Measurements from ENCODE around the gene ABCC6. TPM values are rescaled to one million over a fixed set of nuclear protein-coding genes. Genes with fewer than 3 reads are reported as not detected.
"Not testable (repeated sequence)": the region's sequence is repeated elsewhere in the genome, so short reads cannot be mapped to it uniquely, and the experiment has no call there.

Gene ABCC6
- polyA plus RNA-seq, 1 experiment, result 3.7 TPM

GRCh38 chr16:16158082-16158658, 65.1 kb downstream of the ABCC6 start:
- H3K27ac ChIP-seq (ENCODE audit: low read depth, low read length), result no peak overlapping the region
- no peak for DNase-seq (ENCODE audit: low read depth, low spot score)
- no peak overlapping the region for H3K4me3 ChIP-seq (ENCODE audit: low read depth, low read length)
- POLR2A ChIA-PET, result no interaction called here
- CTCF ChIA-PET, result no interaction called here
- H3K27me3 ChIP-seq (ENCODE audit: control insufficient read depth, insufficient read depth, low read length), result peaks cover 5% of the 10 kb centered on the region
- H3K9me3 ChIP-seq (ENCODE audit: control insufficient read depth, insufficient read depth, low read length), result peaks cover 16% of the 10 kb centered on the region
- TF ChIP-seq, protein P1, sequence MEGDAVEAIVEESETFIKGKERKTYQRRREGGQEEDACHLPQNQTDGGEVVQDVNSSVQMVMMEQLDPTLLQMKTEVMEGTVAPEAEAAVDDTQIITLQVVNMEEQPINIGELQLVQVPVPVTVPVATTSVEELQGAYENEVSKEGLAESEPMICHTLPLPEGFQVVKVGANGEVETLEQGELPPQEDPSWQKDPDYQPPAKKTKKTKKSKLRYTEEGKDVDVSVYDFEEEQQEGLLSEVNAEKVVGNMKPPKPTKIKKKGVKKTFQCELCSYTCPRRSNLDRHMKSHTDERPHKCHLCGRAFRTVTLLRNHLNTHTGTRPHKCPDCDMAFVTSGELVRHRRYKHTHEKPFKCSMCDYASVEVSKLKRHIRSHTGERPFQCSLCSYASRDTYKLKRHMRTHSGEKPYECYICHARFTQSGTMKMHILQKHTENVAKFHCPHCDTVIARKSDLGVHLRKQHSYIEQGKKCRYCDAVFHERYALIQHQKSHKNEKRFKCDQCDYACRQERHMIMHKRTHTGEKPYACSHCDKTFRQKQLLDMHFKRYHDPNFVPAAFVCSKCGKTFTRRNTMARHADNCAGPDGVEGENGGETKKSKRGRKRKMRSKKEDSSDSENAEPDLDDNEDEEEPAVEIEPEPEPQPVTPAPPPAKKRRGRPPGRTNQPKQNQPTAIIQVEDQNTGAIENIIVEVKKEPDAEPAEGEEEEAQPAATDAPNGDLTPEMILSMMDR (IDR thresholded peaks at IDR 0.05; ENCODE audit: low read depth, low read length), result no peak

- Histone ChIP-seq H3K9me3 (ENCODE audit: control insufficient read depth, insufficient read depth, low read length) (peaks cover 16% of the 10 kb centered on the region), H3K27ac (ENCODE audit: low read depth, low read length) (no peak overlapping the region), H3K27me3 (ENCODE audit: control insufficient read depth, insufficient read depth, low read length) (peaks cover 5% of the 10 kb centered on the region), H3K4me3 (ENCODE audit: low read depth, low read length) (no peak overlapping the region)
- no peak for DNase-seq (ENCODE audit: low read depth, low spot score)
- CTCF ChIA-PET, result interaction anchor here (0.5 kb wide), 1 partner anchor 8 kb away, joined by 4 read pairs; no protein-coding TSS in a partner anchor
- TF ChIP-seq, protein P1 (IDR thresholded peaks at IDR 0.05; ENCODE audit: low read depth, low read length), result no peak
- POLR2A ChIA-PET, result interaction anchor here (0.6 kb wide), 1 partner anchor 8 kb away, joined by 4 read pairs; no protein-coding TSS in a partner anchor
Measured at GRCh38 chr16:16157166-16157565, 66.1 kb downstream of the ABCC6 start.

DNA sequence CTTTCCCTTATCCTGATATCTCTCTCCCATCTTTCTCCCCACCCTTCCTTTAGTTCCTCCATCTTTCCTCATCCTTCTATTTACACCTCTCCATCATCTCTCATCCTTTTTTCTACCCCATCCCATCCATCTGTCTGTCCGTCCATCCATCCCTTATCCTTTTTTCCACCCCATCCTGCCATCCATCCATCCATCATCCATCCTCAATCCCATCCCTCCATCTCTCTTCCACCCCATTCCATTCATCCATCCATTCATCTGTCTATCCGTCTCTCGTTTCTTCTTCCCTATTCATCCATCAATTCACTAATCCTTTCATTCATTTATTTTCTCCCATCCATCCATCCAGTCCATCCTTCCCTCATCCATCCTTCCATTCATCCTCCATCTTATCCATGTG, 68.1 kb downstream of the ABCC6 start:
- ChIA-PET CTCF (no interaction called here), POLR2A (no interaction called here)
- Histone ChIP-seq H3K4me3 (ENCODE audit: low read depth, low read length) (no peak overlapping the region), H3K9me3 (ENCODE audit: control insufficient read depth, insufficient read depth, low read length) (peaks cover 16% of the 10 kb centered on the region), H3K27ac (ENCODE audit: low read depth, low read length) (no peak overlapping the region), H3K27me3 (ENCODE audit: control insufficient read depth, insufficient read depth, low read length) (peaks cover 5% of the 10 kb centered on the region)
- TF ChIP-seq, protein P1 (IDR thresholded peaks at IDR 0.05; ENCODE audit: low read depth, low read length), result no peak
- no peak for DNase-seq (ENCODE audit: low read depth, low spot score)

DNA sequence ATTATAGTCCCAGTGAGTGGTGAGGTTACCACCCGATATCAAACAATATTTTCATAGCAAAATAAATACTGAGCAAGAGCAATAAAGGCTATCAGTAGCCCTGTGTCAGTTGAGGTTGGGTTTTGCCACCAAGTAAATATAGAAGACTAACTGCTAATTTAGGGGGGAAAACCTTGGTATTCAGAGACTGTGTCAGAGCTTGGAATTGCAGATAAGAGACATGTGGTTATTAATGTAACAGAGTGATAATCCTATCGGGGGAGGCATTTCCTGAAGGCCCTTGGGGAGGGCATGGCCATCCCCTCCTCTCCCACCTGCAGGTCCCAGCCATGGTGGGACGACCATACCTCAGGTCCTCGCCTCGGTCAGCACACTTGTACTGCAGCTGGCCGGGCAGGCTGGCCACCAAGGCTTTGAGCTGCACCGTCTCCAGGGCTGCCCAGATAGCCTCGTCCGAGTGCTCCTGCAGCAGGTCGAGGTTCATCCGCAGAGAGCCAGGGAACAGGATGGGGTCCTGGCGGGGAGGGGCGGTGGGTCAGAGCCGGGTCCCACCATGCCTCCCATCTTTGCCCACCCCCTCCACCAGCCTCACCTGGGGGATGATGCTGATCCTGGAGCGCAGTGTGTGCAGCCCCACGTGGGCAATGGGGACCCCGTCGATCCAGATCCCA, 68.9 kb downstream of the ABCC6 start:
- ChIA-PET CTCF (no interaction called here), POLR2A (no interaction called here)
- no peak for DNase-seq (ENCODE audit: low read depth, low spot score)
- H3K9me3 ChIP-seq (ENCODE audit: control insufficient read depth, insufficient read depth, low read length), result peaks cover 10% of the 10 kb centered on the region
- H3K27ac ChIP-seq (ENCODE audit: low read depth, low read length), result no peak overlapping the region
- H3K27me3 ChIP-seq (ENCODE audit: control insufficient read depth, insufficient read depth, low read length), result peaks cover 5% of the 10 kb centered on the region
- TF ChIP-seq, protein P1 (IDR thresholded peaks at IDR 0.05; ENCODE audit: low read depth, low read length), result no peak
- no peak overlapping the region for H3K4me3 ChIP-seq (ENCODE audit: low read depth, low read length)

DNA sequence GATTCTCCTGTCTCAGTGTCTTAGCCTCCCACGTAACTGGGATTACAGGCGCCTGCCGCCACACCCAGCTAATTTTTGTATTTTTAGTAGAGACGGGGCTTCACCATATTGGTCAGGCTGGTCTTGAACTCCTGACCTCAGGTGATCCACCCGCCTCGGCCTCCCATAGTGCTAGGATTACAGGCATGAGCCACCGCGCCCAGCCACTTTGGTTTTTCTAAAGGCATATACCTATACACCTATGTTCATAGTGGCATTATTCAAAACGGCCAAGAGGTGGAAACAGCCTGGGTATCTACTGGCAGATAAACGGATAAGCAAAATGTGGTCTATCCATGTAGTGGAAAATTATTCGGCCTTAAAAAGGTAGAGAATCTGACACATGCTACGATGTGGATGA, 70.3 kb downstream of the ABCC6 start:
- CTCF ChIA-PET; H3K9me3 ChIP-seq (ENCODE audit: control insufficient read depth, insufficient read depth, low read length); H3K4me3 ChIP-seq (ENCODE audit: low read depth, low read length); H3K27me3 ChIP-seq (ENCODE audit: control insufficient read depth, insufficient read depth, low read length); H3K27ac ChIP-seq (ENCODE audit: low read depth, low read length); POLR2A ChIA-PET; DNase-seq (ENCODE audit: low read depth, low spot score): not testable (repeated sequence)

Data from AG04450 (cell line).